Heart left ventricle (tissue), 16 donors: Measurements from ENCODE around the gene KSR2. TPM values are rescaled to one million over a fixed set of nuclear protein-coding genes. Genes with fewer than 3 reads are reported as not detected.
A peak's percentile ranks its signal among the peaks of the same experiment; 100 is the strongest.

Source experiments
- ATAC-seq, 4 donors: fragments of 200-7000 bp; cut with Tn5 transposase; one replicate each; pipeline ENCODE4 v1.9.1; 2020 to 2022; ENCODE audit warnings: moderate library complexity in 4 of 4, mild to moderate bottlenecking in 3 of 4, moderate number of reproducible peaks in 1 of 4
- DNase-seq, 5 donors: peaks; one replicate each; pipeline ENCODE4 v3.0.0-alpha.2; 2020
- H3K27ac ChIP-seq, 12 donors: fragments of 200-600 bp; sonication (generic) in 4 of 12; one replicate each; pipeline versions ENCODE4 v1.5.0 to v1.8.0; 2016 to 2022; ENCODE audit warnings: mild to moderate bottlenecking in 2 of 12
- H3K27me3 ChIP-seq, 9 donors: fragments of 200-600 bp; sonication (generic) in 2 of 9; one replicate each; pipeline versions ENCODE4 v1.5.1 to v1.8.0; 2016 to 2022; ENCODE audit warnings: mild to moderate bottlenecking in 3 of 9
- H3K36me3 ChIP-seq, 9 donors: fragments of 200-600 bp; sonication (generic) in 2 of 9; one replicate each; pipeline versions ENCODE4 v1.5.0 to v1.8.0; 2018 to 2022; ENCODE audit warnings: mild to moderate bottlenecking in 2 of 9
- H3K4me1 ChIP-seq, 12 donors: fragments of 200-600 bp; sonication (generic) in 4 of 12; one replicate each; pipeline versions ENCODE4 v1.5.0 to v1.8.0; 2016 to 2022; ENCODE audit warnings: mild to moderate bottlenecking in 3 of 12
- H3K4me3 ChIP-seq, 12 donors: fragments of 200-600 bp; sonication (generic) in 4 of 12; one replicate each; pipeline versions ENCODE4 v1.5.0 to v1.8.0; 2017 to 2022; ENCODE audit warnings: mild to moderate bottlenecking in 9 of 12, moderate library complexity in 4 of 12
- H3K9me3 ChIP-seq, 12 donors: fragments of 200-600 bp; sonication (generic) in 4 of 12; one replicate each; pipeline versions ENCODE4 v1.5.0 to v1.8.0; 2016 to 2022; ENCODE audit warnings: mild to moderate bottlenecking in 1 of 12
- POLR2A ChIP-seq, 2 donors: fragments of 450-650 bp; IDR thresholded peaks; one replicate each; pipeline ENCODE4 v1.6.1; 2017; ENCODE audit warnings: antibody characterized with exemption in 2 of 2, mild to moderate bottlenecking in 2 of 2, moderate library complexity in 2 of 2
- WGBS, 4 donors: extraction: QIAGEN DNeasy Blood & Tissue Kit in 2 of 4; methylation state at CpG; one replicate each; pipeline versions ENCODE4 v1.1.5 to v1.1.7; 2013 to 2018; 5-methylcytosine and 5-hydroxymethylcytosine counted together
- intact Hi-C, 10 donors: fragments of 100-400 bp; cut with DNase I; formaldehyde crosslinking; loops; one replicate each; pipeline versions ENCODE4 v1.11.1 to v1.14.2; 2022
- polyA plus RNA-seq, 2 donors: library from polyadenylated mRNA; stranded (reverse); fragments of 200-250 nt; gene quantifications; one replicate each; pipeline ENCODE4 v1.2.3, GENCODE V29; 2013
- total RNA-seq, 9 donors: library from RNA; depleted of rRNA in 2 of 9; stranded (reverse); fragments of >200 nt in 2 of 9; fragmentation: NEBNext Ultra II Directional in 3 of 9; extraction: Animal tissue kit (Norgen Biotek cat#: 25700) in 3 of 9; gene quantifications; one replicate each; pipeline versions ENCODE4 v1.1.0 to v1.2.4, GENCODE V29; 2016 to 2023
- TF ChIP-seq, protein P1 (sequence below), 12 donors: fragments of 200-600 bp; sonication (generic) in 4 of 12; IDR thresholded peaks; one replicate each; pipeline versions ENCODE4 v1.5.0 to v1.8.0; 2018 to 2022; ENCODE audit warnings: antibody characterized with exemption in 12 of 12, mild to moderate bottlenecking in 5 of 12
- donor health status: ischemic (EF 13 %, LVEDD 7.1; RV severe dilation, severe dysfunction).
- donor health status: healthy with polysubstance abuse.
- donor health status: DM: no; HTN: yes; CAD: no.
- donor health status: DM: no; HTN: no; CAD: no.
- donor health status: ischemic (EF 25% LVEDD 6.9; RV normal size, moderate dysfunction).
- donor health status: ischemic (EF 25% LVEDD 5.7; RV mildly dilated, moderate dysfunction).
- donor health status: healthy.
- donor health status: DM: yes; HTN: yes; CAD: no.
- donor health status: ischemic (EF 35%, LVEDD 5.7; RV mildly dilated, moderate dysfunction).
- donor health status: nonischemic (EF 11% LVEDD 7.7; RV severe dilation, severe dysfunction).
- donor health status: DM: yes; HTN: yes; CAD: no.
- donor health status: PGD.
- donor health status: ischemic (EF 29% LVEDD 5.4; RV normal size, mild dysfunction).
- donor health status: nonischemic (EF 23%, LVEDD 6.1; RV moderate dilation, normal function).

Gene KSR2
- total and polyA plus RNA-seq, 11 donors, result under 0.01 to 0.02 (median 0.02) TPM; not detected in 8

GRCh38 chr12:117533687-117534086 lies 435.1 kb downstream of the KSR2 start:
- no peaks in the 10 kb centered on the region for H3K36me3 ChIP-seq
- ATAC-seq, result no peak
- H3K27ac ChIP-seq, result no peak overlapping the region
- WGBS, 4 donors, result 49 to 64% (median 63%) methylated on average over 6 of the region's 6 CpGs
- DNase-seq, result no peak
- intact Hi-C loops, result no loop called here
- peaks cover 0 to 5% (median 0%) of the 10 kb centered on the region in 12 donors for H3K9me3 ChIP-seq
- H3K27me3 ChIP-seq, result peaks cover 0 to 4% (median 0%) of the 10 kb centered on the region in 9 donors
- no peaks in the 10 kb centered on the region for H3K4me1 ChIP-seq
- H3K4me3 ChIP-seq, result no peak overlapping the region
- TF ChIP-seq, protein P1, sequence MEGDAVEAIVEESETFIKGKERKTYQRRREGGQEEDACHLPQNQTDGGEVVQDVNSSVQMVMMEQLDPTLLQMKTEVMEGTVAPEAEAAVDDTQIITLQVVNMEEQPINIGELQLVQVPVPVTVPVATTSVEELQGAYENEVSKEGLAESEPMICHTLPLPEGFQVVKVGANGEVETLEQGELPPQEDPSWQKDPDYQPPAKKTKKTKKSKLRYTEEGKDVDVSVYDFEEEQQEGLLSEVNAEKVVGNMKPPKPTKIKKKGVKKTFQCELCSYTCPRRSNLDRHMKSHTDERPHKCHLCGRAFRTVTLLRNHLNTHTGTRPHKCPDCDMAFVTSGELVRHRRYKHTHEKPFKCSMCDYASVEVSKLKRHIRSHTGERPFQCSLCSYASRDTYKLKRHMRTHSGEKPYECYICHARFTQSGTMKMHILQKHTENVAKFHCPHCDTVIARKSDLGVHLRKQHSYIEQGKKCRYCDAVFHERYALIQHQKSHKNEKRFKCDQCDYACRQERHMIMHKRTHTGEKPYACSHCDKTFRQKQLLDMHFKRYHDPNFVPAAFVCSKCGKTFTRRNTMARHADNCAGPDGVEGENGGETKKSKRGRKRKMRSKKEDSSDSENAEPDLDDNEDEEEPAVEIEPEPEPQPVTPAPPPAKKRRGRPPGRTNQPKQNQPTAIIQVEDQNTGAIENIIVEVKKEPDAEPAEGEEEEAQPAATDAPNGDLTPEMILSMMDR (IDR thresholded peaks at IDR 0.05), result no peak
- no peak for TF ChIP-seq POLR2A (IDR thresholded peaks at IDR 0.05)

DNA sequence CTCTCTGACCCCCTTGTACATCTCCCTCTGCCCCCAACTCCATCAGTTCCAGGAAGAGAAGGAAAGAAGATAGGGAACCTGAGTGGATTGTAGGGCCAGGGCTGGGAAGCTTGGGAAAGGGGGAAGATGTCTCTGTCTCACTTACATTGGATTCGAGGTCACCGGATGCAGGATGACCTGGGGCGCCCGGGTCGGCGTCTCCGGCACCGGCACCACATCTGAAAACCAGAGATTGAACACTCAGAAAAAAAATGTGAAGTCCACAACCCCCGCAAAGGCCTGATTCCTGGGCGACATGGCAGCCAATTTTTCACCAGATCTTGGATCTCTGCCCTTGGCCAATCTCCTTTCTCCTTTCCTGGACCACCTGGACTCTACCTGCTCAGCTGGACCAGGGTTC lies 438.0 kb downstream of the KSR2 start:
- H3K9me3 ChIP-seq, result peaks cover 0 to 5% (median 0%) of the 10 kb centered on the region in 12 donors
- TF ChIP-seq, protein P1 (IDR thresholded peaks at IDR 0.05), result no peak
- TF ChIP-seq POLR2A (IDR thresholded peaks at IDR 0.05), result no peak
- DNase-seq (no peak), ATAC-seq (no peak)
- no peaks in the 10 kb centered on the region for H3K4me1 ChIP-seq
- H3K27ac ChIP-seq, result no peak overlapping the region
- intact Hi-C loops, result no loop called here
- WGBS, 4 donors, result 86 to 94% (median 90%) methylated on average over 10 of the region's 10 CpGs
- H3K27me3 ChIP-seq, result peaks cover 0 to 6% (median 0%) of the 10 kb centered on the region in 9 donors
- no peak overlapping the region for H3K4me3 ChIP-seq
- H3K36me3 ChIP-seq, result no peaks in the 10 kb centered on the region

DNA sequence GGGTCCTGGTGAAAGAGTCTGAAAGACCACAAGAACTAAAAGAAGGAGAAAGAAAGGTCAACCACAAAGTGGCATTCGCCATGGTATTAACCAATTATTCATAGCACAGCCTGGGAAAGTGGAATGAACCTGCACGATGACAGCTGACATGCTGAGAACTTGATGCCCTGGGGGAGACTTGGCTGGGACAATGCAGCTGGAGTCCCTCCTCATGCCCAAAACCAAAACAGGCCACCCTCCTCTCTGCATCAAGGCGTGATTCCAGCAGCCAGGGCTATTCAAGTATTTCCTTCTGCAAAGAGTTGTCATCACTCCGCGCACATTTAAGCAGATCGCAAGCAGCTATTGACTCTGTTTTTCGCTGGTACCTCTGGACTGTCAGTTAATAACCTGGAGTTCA lies 440.3 kb downstream of the KSR2 start:
- WGBS, 4 donors, result 50 to 60% (median 57%) methylated on average over 7 of the region's 7 CpGs
- Histone ChIP-seq H3K27ac (no peak overlapping the region), H3K27me3 (peaks cover 0 to 8% (median 0%) of the 10 kb centered on the region in 9 donors), H3K36me3 (no peaks in the 10 kb centered on the region), H3K4me1 (no peaks in the 10 kb centered on the region), H3K9me3 (peaks cover 0 to 5% (median 0%) of the 10 kb centered on the region in 12 donors), H3K4me3 (no peak overlapping the region)
- intact Hi-C loops, result no loop called here
- peak in 2 of 5 donors; percentile 41 to 50 for DNase-seq
- peak in 3 of 4 donors; percentile 58 to 84 (median 83) for ATAC-seq
- TF ChIP-seq POLR2A (IDR thresholded peaks at IDR 0.05), result no peak
- TF ChIP-seq, protein P1 (IDR thresholded peaks at IDR 0.05), result no peak

DNA sequence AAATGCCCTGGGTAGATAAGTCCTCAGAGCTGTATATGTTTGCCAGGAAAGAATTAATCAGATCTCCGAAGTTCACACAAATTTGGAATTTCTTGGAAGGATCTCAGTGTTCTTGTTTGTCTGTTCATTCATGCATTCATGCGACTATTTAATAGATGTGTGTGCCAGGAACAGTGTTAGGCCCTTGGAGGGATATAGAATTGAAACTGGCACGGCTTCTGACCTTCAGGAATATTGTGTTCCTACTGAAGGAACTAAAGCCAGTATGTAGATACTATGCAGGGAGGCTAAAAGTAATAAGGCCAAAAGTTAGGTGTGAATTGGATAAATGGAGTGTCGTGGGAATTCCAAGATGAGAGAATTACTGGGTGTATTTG lies 441.3 kb downstream of the KSR2 start:
- no peaks in the 10 kb centered on the region for H3K36me3 ChIP-seq
- intact Hi-C loops, result no loop called here
- H3K4me1 ChIP-seq, result no peaks in the 10 kb centered on the region
- DNase-seq, result no peak
- no peak overlapping the region for H3K4me3 ChIP-seq
- peaks cover 0 to 5% (median 0%) of the 10 kb centered on the region in 12 donors for H3K9me3 ChIP-seq
- no peak overlapping the region for H3K27ac ChIP-seq
- TF ChIP-seq, protein P1 (IDR thresholded peaks at IDR 0.05), result no peak
- TF ChIP-seq POLR2A (IDR thresholded peaks at IDR 0.05), result no peak
- no peak for ATAC-seq
- 42 to 73% (median 66%) methylated on average over 4 of the region's 4 CpGs for WGBS, 4 donors
- peaks cover 0 to 8% (median 0%) of the 10 kb centered on the region in 9 donors for H3K27me3 ChIP-seq
